Superior temporal gyrus (tissue), 1 donor: Measurements from ENCODE around the gene SERPINB4.
"Not testable (repeated sequence)": the region's sequence is repeated elsewhere in the genome, so short reads cannot be mapped to it uniquely, and the experiment has no call there.

Experiments used
- DNase-seq: peaks from one replicate; pipeline ENCODE4 v3.0.0-alpha.2; 2016; ENCODE audit errors: extremely low spot score

The SERPINB4 gene

DNA sequence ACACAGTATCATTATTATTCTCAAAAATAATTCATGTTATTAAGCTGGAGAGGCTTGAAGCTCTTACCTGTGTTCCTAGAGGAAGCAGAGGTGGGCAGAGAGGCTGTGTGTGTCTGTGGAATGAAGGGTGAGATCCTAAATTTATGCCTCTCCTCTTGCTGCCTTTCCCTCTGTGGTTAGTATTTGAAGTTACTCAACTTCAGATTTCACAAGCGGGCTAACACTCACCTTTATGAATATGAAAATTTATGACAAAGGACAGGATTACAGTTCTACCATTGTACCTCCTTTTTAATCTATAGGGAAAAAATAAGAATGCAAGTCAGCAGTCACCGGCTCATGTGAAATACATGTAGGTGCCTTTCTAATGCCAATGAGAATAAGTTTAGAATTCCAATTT lies at the start of gene SERPINB4:
Gene SERPINB4, minus strand, starts transcription at position 115 of the 400 bp plus-strand sequence. CDS start 679 bp downstream, outside the sequence.
- not testable (repeated sequence) for DNase-seq

GRCh38 chr18:63689064-63689463 lies 45.0 kb upstream of the SERPINB4 start:
- DNase-seq: no peak

DNA sequence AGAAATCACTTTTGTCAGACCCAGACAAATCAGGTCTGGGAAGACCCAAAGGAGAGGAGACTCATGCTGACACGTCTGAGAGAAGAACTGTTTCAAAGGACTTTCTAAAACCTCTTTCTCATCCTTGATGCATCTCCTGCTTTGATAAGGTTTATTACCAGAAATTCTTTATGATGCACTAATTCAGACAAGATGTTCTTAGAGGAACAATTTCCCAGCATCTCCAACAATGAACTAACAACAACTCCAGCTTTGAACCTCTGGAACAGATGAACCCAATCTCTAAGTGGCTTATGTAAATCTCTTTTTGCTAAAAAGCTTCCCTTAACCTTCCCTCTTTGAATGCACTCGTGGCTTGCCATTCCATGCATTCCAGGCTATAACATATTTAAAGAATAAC lies 42.8 kb upstream of the SERPINB4 start:
- no peak for DNase-seq

DNA sequence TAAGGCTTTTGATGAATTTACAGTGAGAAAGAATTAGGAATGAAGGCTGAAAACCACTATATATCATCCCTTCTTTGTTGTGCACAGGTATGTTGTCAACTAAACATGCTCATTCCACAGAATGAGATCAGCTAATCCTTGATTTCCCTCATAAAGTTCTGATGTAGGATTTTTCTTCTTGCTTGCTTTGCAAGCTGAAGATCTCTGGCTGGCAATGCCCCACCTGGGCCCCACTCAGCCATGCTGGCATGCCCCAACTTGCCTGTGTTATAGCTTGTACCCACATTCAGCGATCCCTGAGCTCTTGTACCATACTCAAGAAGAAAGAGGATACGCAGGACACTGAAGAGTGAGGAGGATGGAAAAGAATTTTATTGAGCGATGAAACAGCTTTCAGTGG lies 40.7 kb upstream of the SERPINB4 start:
- no peak for DNase-seq

DNA sequence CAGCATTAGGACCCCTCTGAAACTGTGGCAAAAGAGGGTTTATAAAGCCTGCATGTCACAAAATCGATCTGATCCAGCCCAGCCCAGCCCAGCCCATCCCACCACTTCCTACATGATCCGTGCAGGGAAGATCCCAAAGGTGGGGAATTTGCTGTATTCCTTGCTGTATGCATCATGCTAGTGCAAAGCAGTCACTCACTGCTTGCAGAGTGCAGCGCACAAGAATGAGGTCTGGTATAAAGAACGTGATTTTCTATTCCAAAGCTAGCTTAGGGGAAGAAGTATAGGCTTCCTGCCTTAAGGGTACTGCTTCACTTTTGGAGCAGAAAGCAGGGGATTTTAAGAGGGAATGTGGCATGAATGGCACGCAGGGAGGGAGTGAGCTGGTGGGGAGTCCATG lies 39.8 kb upstream of the SERPINB4 start:
- no peak for DNase-seq

- DNase-seq: no peak
These were observed 39.1 kb upstream of the SERPINB4 start for GRCh38 chr18:63683152-63683551.

GRCh38 chr18:63681449-63682340 lies 37.6 kb upstream of the SERPINB4 start:
- DNase-seq: no peak

GRCh38 chr18:63679820-63680606 lies 36.0 kb upstream of the SERPINB4 start:
- no peak for DNase-seq

DNA sequence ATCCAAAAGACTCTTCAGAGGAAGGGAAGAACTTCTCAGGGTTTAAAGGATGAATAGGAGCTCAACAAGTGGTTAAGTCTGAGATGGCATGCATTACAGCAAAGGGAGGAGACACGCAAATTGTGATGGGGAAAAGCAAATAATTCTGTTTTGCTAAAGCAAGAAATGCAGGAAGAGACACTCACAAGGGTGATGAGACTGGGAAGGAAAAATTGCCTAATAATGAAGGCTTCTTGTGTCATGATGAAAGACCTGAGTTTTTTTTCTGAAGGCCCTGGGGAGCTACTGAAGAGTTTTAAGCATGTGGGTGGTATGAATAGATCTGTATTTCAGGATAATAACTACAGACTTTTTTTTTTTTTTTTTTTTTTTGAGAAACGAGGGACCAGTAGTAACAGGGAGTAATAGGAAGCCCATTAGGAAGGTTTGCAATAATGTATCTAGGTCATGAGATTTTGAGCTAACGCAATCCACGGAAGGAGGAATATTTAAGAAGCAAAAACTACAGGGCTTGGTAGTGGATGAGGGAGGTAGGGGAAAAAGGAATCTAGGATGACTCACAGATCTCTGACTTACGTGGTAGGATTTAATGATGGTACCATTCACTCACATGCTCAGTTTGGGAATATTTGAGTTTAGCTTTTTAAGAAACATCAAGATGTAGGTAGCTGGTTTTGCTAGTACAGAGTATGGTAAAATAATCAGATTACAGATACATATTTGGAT lies 33.6 kb upstream of the SERPINB4 start:
- no peak for DNase-seq

DNA sequence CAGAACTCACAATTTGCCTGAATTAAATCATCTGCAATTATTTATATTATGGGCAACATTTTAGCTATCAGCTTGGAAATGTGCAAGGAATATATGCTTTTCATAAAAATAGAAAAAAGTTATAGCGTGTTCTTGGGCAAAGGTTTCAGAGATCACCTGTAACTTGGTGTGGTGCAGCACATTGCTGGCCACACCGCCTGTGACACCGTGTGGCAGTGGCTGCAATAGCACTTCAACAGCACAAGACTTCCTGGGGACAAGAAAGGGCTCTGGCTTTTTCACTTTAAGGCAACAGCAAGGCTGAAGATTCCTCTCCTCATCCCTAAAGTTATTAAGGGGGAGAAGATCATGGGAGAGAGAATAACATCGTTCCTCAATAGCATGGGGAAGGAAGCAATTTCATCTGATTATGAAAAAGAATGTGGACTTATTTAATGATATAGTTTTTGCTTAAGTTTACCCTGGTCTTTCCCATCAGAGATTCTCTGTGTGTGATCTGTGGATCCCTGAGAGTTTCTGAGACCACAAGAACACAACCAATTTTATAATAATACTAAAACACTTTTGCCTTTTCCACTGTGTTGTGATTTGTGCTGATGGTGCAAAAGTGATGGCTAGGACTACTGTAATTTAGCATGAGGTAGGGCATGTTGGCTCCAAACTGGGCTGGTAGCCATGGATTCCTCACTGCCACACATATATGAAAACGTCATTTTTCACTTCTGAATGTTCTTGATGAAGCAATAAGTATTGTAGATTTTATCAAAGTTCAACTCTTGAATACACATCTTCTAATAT lies 32.7 kb upstream of the SERPINB4 start:
- DNase-seq: no peak

DNA sequence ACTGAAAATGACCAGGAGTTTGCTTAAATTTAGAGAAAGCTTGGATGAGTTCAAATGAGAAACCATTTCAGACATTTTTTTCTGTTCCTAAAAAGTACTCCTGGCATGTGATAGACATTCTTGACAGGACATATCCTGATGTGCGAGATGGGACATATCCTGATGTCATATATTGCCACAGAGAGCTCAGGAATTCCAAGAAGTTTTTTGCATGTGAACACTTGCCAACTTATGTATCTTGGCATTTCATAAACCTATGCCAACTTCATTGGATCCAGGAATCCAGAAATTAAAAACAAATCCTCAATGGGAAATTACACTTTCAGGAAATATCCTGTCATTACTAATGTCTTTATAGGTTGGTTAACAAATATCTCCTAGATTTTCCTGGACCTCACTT lies 20.5 kb upstream of the SERPINB4 start:
- no peak for DNase-seq

GRCh38 chr18:63661750-63662149 lies 17.7 kb upstream of the SERPINB4 start, which contains the start of gene SERPINB3:
SERPINB3 (minus strand) TSS chr18:63661893; CDS start chr18:63661216, 677 bp downstream.
- DNase-seq: not testable (repeated sequence)

GRCh38 chr18:63658920-63659319 lies 14.9 kb upstream of the SERPINB4 start:
- not testable (repeated sequence) for DNase-seq

- not testable (repeated sequence) for DNase-seq
These were observed 6.2 kb upstream of the SERPINB4 start for GRCh38 chr18:63650271-63650670.

DNA sequence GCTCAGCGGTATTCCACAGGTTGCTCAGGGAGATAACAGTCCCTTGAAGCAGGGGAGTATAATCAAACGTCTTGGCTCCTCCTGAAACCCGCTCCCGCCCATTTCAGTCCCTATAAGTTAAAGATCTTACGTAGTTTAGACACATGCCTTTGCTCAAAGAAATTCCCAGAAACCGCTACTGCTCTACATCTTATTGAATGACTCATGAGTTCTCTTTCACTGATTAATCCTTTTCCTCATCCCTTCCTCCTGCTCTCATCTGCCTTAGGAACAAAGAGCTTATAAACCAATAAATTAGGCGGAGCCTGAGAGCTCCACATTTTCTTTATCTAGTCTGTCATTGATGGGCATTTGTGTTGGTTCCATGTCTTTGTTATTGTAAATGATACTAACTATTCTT lies 4.2 kb upstream of the SERPINB4 start:
- no peak for DNase-seq

- DNase-seq: no peak
These were observed 2.9 kb upstream of the SERPINB4 start for GRCh38 chr18:63646936-63647335.

DNA sequence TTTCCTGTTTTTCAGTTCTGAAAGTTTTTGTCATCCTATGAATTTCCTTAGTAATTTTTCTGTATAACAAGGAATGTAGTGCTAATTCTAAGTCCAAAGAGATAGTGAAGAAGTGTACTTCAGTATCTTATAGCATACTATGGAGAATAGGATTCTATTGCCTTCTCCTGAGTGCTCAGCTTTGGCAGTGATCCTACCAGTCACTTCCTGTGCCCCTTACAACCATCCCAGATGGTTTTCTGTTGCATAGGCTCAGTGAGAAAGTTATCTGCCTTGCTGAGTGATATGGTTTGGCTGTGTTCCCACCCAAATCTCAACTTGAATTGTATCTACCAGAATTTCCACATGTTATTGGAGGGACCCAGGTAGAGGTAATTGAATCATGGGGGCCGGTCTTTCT lies 638 bp upstream of the SERPINB4 start:
- not testable (repeated sequence) for DNase-seq

DNA sequence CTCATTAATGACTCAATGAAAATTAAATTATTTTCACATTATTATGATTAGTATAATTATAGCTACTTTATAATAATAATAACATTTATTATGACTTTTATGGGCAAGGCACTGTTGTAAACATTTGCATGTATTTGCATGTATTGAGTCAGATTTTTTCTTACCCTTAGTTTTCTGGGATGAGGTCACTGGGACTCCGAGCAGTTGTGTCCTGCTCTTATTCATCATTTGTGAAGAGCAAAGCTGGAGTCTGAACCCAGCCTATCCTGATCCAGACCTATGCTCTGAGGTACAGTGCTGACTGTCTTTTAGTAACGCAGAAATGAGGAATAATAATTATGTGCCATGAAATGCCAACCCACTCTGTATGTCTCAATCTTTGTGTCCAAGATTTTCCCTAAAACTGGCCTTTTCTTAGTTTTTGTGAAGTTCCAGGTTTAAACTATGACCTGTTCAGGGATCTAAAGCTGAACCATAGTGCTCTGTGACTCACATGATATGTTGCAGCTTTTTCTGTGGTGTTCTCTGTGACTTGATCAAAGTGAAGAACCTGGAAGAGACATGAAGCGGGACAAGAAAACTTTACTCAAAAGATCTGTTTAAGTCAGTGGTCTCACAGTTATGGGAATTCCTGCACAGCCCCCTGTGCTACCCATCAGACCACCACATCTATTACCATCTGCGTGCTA lies 1.2 kb downstream of the SERPINB4 start:
- not testable (repeated sequence) for DNase-seq

- not testable (repeated sequence) for DNase-seq
These were observed 2.8 kb downstream of the SERPINB4 start for GRCh38 chr18:63641157-63641680.

DNA sequence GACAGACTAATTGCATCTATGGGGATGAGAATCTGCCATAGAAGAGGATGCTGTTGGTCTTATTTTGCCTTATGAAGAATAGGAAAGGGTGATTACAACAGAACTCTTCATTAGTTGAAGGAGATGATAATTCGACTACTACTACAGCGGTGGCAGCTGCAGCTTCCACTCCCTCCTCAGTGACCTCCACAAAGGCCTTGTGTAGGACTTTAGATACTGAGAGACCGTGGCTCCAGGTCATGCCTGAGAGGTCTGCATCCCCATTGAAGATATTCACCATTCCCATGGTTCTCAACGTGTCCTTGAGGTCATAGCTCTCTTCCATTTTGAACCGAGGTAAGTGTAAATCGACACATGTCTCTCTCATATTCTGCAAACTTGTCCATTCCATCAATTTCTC lies 6.4 kb downstream of the SERPINB4 start:
- no peak for DNase-seq
